Measurements from ENCODE around the gene TNS1.
A peak's percentile ranks its signal among the peaks of the same experiment; 100 is the strongest.

The TNS1 gene

GRCh38 chr2:217912098-217913024 lies 90.4 kb downstream of the TNS1 start:
- DNase-seq (ENCODE audit: low read depth) = no peak

GRCh38 chr2:217911283-217912097 lies 91.3 kb downstream of the TNS1 start:
- peak; percentile 43 for DNase-seq (ENCODE audit: low read depth)

- no peak for DNase-seq (ENCODE audit: low read depth)
Measured at GRCh38 chr2:217910875-217911212, 92.0 kb downstream of the TNS1 start.

GRCh38 chr2:217909156-217909820 lies 93.5 kb downstream of the TNS1 start:
- no peak for DNase-seq (ENCODE audit: low read depth)

GRCh38 chr2:217908544-217908943 lies 94.3 kb downstream of the TNS1 start:
- no peak for DNase-seq (ENCODE audit: low read depth)

GRCh38 chr2:217907266-217907665 lies 95.5 kb downstream of the TNS1 start:
- DNase-seq (ENCODE audit: low read depth) = no peak

- no peak for DNase-seq (ENCODE audit: low read depth)
Measured at GRCh38 chr2:217906798-217907197, 96.0 kb downstream of the TNS1 start.

- no peak for DNase-seq (ENCODE audit: low read depth)
Measured at GRCh38 chr2:217905896-217906295, 96.9 kb downstream of the TNS1 start.

- no peak for DNase-seq (ENCODE audit: low read depth)
Measured at GRCh38 chr2:217905395-217905794, 97.4 kb downstream of the TNS1 start.

GRCh38 chr2:217904614-217904965 lies 98.2 kb downstream of the TNS1 start:
- no peak for DNase-seq (ENCODE audit: low read depth)

GRCh38 chr2:217903859-217904613 lies 98.8 kb downstream of the TNS1 start:
- peak; percentile 65 for DNase-seq (ENCODE audit: low read depth)

- DNase-seq (ENCODE audit: low read depth) = no peak
Measured at GRCh38 chr2:217903142-217903858, 99.5 kb downstream of the TNS1 start.

GRCh38 chr2:217902379-217903141 lies 100.2 kb downstream of the TNS1 start:
- peak; percentile 69 for DNase-seq (ENCODE audit: low read depth)

GRCh38 chr2:217901835-217902378 lies 100.9 kb downstream of the TNS1 start:
- DNase-seq (ENCODE audit: low read depth) = peak; percentile 87

GRCh38 chr2:217901400-217901799 lies 101.4 kb downstream of the TNS1 start:
- DNase-seq (ENCODE audit: low read depth) = no peak

- no peak for DNase-seq (ENCODE audit: low read depth)
Measured at GRCh38 chr2:217900780-217901360, 101.9 kb downstream of the TNS1 start.

- no peak for DNase-seq (ENCODE audit: low read depth)
Measured at GRCh38 chr2:217900010-217900779, 102.6 kb downstream of the TNS1 start.

GRCh38 chr2:217899231-217900009 lies 103.4 kb downstream of the TNS1 start:
- peak; percentile 92 for DNase-seq (ENCODE audit: low read depth)

Measured in iris pigment epithelial cell (primary cell).